GM12874 (cell line): ENCODE measurements around the gene TRIM58.

Experiments
- TF ChIP-seq, protein P1 (sequence below): IDR thresholded peaks from 2 replicates; pipeline ENCODE4 v1.5.1; 2011; ENCODE audit warnings: low read depth, mild to moderate bottlenecking, control low read depth, low read length, moderate library complexity; ENCODE audit not compliant: insufficient read depth

TRIM58 gene, protein sequence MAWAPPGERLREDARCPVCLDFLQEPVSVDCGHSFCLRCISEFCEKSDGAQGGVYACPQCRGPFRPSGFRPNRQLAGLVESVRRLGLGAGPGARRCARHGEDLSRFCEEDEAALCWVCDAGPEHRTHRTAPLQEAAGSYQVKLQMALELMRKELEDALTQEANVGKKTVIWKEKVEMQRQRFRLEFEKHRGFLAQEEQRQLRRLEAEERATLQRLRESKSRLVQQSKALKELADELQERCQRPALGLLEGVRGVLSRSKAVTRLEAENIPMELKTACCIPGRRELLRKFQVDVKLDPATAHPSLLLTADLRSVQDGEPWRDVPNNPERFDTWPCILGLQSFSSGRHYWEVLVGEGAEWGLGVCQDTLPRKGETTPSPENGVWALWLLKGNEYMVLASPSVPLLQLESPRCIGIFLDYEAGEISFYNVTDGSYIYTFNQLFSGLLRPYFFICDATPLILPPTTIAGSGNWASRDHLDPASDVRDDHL

DNA sequence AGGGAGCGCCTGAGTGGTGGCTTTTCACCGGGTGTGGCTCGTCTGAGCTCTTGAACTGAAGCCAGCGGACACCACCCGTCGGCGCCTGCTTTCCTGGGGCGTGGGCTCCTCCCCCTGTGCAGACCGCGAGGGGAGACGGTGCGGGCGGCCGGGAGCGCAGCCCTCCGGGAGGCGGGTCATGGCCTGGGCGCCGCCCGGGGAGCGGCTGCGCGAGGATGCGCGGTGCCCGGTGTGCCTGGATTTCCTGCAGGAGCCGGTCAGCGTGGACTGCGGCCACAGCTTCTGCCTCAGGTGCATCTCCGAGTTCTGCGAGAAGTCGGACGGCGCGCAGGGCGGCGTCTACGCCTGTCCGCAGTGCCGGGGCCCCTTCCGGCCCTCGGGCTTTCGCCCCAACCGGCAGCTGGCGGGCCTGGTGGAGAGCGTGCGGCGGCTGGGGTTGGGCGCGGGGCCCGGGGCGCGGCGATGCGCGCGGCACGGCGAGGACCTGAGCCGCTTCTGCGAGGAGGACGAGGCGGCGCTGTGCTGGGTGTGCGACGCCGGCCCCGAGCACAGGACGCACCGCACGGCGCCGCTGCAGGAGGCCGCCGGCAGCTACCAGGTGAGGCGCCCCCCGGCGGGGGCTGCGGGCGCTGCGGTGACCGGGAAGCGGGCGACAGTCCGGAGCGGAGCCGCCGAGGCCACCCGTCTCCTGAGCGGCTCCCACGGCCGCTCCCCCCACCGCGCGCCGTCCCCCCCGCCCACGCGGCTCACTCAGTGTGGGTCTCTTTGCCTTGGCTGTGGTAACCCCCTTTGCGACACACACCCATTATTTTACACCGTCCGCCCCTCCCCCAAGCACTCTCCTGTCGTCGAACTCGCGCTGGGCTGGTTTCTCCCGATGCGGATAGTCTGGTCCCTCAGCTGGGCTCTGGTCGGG, at the start of gene TRIM58:
Gene TRIM58 (plus strand): TSS at position 119 of the 916 bp plus-strand sequence. CDS start 60 bp downstream, at position 179.
- TF ChIP-seq, protein P1, sequence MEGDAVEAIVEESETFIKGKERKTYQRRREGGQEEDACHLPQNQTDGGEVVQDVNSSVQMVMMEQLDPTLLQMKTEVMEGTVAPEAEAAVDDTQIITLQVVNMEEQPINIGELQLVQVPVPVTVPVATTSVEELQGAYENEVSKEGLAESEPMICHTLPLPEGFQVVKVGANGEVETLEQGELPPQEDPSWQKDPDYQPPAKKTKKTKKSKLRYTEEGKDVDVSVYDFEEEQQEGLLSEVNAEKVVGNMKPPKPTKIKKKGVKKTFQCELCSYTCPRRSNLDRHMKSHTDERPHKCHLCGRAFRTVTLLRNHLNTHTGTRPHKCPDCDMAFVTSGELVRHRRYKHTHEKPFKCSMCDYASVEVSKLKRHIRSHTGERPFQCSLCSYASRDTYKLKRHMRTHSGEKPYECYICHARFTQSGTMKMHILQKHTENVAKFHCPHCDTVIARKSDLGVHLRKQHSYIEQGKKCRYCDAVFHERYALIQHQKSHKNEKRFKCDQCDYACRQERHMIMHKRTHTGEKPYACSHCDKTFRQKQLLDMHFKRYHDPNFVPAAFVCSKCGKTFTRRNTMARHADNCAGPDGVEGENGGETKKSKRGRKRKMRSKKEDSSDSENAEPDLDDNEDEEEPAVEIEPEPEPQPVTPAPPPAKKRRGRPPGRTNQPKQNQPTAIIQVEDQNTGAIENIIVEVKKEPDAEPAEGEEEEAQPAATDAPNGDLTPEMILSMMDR: peak; percentile 58

DNA sequence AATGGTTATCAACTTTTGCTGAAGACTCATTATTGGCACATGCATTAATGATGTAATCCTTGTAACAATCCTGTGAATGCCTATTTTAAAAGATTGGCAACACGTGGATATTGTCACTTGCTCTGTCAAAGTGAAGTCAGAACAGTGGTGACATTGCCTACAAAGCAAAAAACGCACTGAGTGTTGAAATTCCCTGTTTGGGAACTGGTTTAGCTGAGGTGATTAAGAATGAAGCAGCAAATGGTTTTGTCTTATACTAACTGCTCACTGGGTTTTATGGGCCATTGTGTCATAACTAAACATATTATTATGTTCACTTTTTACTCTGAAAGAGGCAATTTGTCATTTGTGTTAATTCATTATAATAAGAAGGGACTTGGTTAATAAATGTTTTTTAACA, 44.4 kb upstream of the TRIM58 start:
- TF ChIP-seq, protein P1: no peak

DNA sequence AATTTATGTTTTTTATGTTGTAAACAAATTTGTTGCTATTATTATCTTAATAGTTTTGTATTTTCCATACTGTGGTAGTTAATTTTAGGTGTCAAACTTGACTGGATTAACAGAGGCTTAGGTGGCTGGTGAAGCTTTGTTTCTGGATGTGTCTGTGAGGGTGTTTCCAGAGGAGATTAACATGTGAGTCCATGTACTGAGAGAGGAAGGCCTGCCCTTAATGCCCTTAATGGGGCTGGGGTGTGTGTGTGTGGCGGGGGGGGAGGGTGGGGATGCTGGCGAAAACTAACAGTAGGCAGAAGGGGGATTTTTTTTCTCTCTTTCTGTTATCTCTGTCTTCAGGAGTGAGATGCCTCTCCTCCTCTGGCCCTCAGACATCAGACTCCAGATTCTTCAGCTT, 34.9 kb upstream of the TRIM58 start:
- TF ChIP-seq, protein P1: no peak

DNA sequence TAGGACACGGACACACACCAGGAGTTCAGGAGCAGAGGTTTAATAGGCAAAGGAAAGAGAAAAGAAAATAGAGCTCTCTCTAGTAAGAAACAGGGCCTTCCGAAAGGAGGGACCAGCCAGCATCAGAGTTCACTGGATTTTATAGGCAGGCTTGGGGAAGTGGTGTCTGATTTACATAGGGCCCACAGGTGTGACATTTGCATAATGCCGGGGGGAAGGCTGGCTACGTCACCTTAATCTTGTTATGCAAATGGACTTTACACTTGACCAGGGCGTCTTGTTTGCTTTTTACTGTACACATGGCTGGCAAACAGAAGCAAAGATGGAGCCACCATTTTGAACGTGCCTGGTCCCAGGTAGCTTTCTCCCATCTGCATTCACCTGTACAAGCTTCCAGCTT, 33.0 kb upstream of the TRIM58 start, which contains the start of gene OR14A16:
Gene OR14A16 (minus strand): TSS at position 97 of the 400 bp plus-strand sequence. CDS start 8,390 bp downstream, outside the sequence.
- TF ChIP-seq, protein P1: no peak

DNA sequence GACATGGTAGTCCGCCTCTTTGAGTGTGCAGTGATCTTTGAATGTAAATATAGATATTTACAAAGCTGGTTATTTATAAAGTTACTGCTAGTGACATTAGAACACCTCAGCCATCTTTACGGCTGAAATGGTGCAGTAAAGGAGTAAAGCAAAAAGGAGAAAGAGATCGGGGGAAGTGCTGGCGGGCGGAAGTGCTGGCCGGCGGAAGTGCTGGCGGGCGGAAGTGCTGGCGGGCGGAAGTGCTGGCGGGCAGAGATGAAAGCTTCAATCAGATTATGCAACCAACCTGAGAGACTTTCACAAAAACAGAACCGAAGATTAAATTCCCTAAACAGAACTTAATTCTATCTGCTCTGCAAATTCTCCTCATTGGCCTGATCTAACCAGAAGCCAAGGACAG, 31.6 kb upstream of the TRIM58 start:
- TF ChIP-seq, protein P1: no peak

DNA sequence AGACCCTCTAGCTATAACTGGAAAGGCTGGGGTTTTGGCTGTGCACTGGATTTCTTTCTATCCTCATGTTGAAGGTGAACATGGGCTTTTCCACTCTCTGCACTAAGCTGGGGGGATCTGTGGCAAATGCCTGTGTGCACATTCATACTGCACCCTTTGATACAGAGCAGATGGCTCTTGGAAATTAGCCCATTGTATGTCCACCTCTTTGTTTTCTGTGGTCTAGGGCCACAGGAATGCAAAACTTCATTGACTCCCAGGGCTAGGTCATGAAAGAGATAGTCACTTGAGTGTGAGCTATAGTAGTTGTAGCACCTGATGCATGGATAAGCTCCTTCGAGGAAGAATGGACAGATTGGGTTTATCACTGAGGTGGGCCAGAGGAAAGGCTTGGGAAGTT, 27.3 kb upstream of the TRIM58 start:
- TF ChIP-seq, protein P1: no peak

DNA sequence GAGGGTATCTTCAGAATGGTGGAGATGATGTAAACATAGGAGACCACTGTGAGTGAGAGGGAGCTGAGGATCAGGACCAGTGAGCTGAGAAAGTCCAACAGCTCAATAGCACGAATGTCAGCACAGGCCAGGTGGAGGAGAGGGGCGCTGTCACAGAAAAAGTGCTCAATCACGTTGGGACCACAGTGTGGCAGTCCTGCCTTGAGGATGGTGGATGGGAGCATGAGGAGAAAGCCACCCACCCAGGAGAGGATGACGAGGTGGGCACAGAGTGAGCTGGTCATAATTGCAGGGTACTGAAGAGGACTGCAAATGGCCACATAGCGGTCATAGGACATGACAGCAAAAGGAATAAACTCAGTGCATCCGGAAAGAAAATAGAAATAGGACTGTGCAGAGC, 23.4 kb upstream of the TRIM58 start:
- TF ChIP-seq, protein P1: no peak
